HepG2 (cell line): Measurements from ENCODE around the gene OR2V2. TPM values are rescaled to one million over a fixed set of nuclear protein-coding genes. Genes with fewer than 3 reads are reported as not detected.

Experiments used
- ATAC-seq: fragments of 200-7000 bp; cut with Tn5 transposase; 3 replicates; pipeline ENCODE4 v1.9.1; 2020; ENCODE audit warnings: mild to moderate bottlenecking, moderate library complexity
- BruUV-seq: library from RNA; stranded (reverse); fragments of 400-500 nt; replicated peaks from 2 replicates; lab custom pipeline; 2021; lab: Mats Ljungman, UMichigan
- CTCF ChIA-PET: fragments of 300-600 bp; formaldehyde crosslinking; extraction: SDS; loops from one replicate; lab custom pipeline; 2021; ENCODE audit warnings: low total read pairs, inconsistent platforms, low intra/inter-chr PET ratio; lab: Yijun Ruan, JAX
- POLR2A ChIA-PET: fragments of 350-600 bp; sonication (Branson Sonifier 250); formaldehyde crosslinking; loops from one replicate; lab custom pipeline; 2020; ENCODE audit warnings: antibody characterized with exemption, inconsistent platforms; lab: Yijun Ruan, JAX
- DNase-seq: peaks from one replicate; pipeline ENCODE4 v3.0.0-alpha.2; 2015; ENCODE audit warnings: low spot score
- FAIRE-seq: peaks from 3 replicates; lab custom pipeline; 2011; peaks lifted over from hg19 to GRCh38; lab: Jason Lieb, UNC
- H2AFZ ChIP-seq: one replicate; pipeline ENCODE4 v1.6.1; 2011; ENCODE audit warnings: low read length, inconsistent platforms
- H3K27ac ChIP-seq: fragments of 300-600 bp; 3 replicates; pipeline ENCODE4 v1.8.0; 2011; ENCODE audit warnings: mixed run types, mild to moderate bottlenecking, mixed read lengths, low read length, inconsistent platforms; ENCODE audit not compliant: insufficient read depth; ENCODE audit errors: extremely low read length
- H3K27me3 ChIP-seq, 2 experiments: fragments of 200-600 bp in 1 of 2; 2 replicates in 1 of 2; 3 replicates in 1 of 2; pipeline versions ENCODE4 v1.6.0 to v1.8.0; 2011; ENCODE audit warnings: low read length in 2 of 2, mild to moderate bottlenecking in 2 of 2, moderate library complexity in 2 of 2, inconsistent platforms in 1 of 2; ENCODE audit not compliant: insufficient read depth in 2 of 2, control insufficient read depth in 1 of 2
- H3K36me3 ChIP-seq, 2 experiments: fragments of 200-600 bp in 1 of 2; replicated peaks in 1 of 2; 2 replicates in 1 of 2; 3 replicates in 1 of 2; pipeline versions ENCODE4 v1.5.1 to v1.8.0; 2011; ENCODE audit warnings: low read length in 2 of 2, inconsistent platforms in 1 of 2; ENCODE audit not compliant: insufficient read depth in 2 of 2, control insufficient read depth in 1 of 2
- H3K4me1 ChIP-seq: 2 replicates; pipeline ENCODE4 v1.5.1; 2012; ENCODE audit warnings: low read length, inconsistent platforms; ENCODE audit not compliant: insufficient read depth
- H3K4me2 ChIP-seq: 2 replicates; pipeline ENCODE4 v1.6.0; 2011; ENCODE audit warnings: low read depth, low read length, inconsistent platforms
- H3K4me3 ChIP-seq, 3 experiments: fragments of 200-600 bp in 1 of 3; sonication (generic), shearing (Covaris generic) in 1 of 3; replicated peaks in 1 of 3; 2 replicates each; pipeline ENCODE4 v1.5.1; 2011 to 2016; ENCODE audit warnings: low read length in 3 of 3, inconsistent platforms in 2 of 3, low read depth in 2 of 3, mild to moderate bottlenecking in 2 of 3, control low read depth in 1 of 3, mixed read lengths in 1 of 3; ENCODE audit not compliant: insufficient read depth in 1 of 3
- H3K79me2 ChIP-seq: one replicate; pipeline ENCODE4 v1.6.1; 2011; ENCODE audit warnings: low read length, inconsistent platforms; ENCODE audit not compliant: insufficient read depth
- H3K9ac ChIP-seq: 2 replicates; pipeline ENCODE4 v1.6.0; 2011; ENCODE audit warnings: mild to moderate bottlenecking, low read depth, low read length, inconsistent platforms; ENCODE audit not compliant: insufficient read depth
- H3K9me3 ChIP-seq: 2 replicates; pipeline ENCODE4 v1.5.1; 2012; ENCODE audit warnings: mild to moderate bottlenecking, low read length
- H4K20me1 ChIP-seq: 2 replicates; pipeline ENCODE4 v1.6.0; 2011; ENCODE audit warnings: inconsistent platforms, mild to moderate bottlenecking, low read length, moderate library complexity; ENCODE audit not compliant: insufficient read depth
- CBX2 ChIP-seq, 2 experiments: fragments of 200-600 bp in 1 of 2; sonication (generic); formaldehyde crosslinking in 1 of 2; IDR thresholded peaks; 2 replicates each; pipeline versions ENCODE4 v1.7.0 to v1.8.1; 2018 to 2022; ENCODE audit warnings: low read depth in 2 of 2, low read length in 1 of 2, mild to moderate bottlenecking in 1 of 2, missing genetic modification reagents in 1 of 2
- MAF1 ChIP-seq: sonication (generic); formaldehyde crosslinking; IDR thresholded peaks from 2 replicates; pipeline ENCODE4 v1.5.0; 2020; ENCODE audit warnings: missing genetic modification reagents, borderline replicate concordance
- MTF1 ChIP-seq: sonication (generic); formaldehyde crosslinking; IDR thresholded peaks from 2 replicates; pipeline ENCODE4 v1.5.0; 2020; ENCODE audit warnings: missing genetic modification reagents
- NR2F6 ChIP-seq, 2 experiments: IDR thresholded peaks; 2 replicates each; pipeline ENCODE4 v1.6.1; 2016; ENCODE audit warnings: antibody characterized with exemption in 1 of 2, mild to moderate bottlenecking in 1 of 2
- TFDP2 ChIP-seq: sonication (generic); formaldehyde crosslinking; IDR thresholded peaks from 2 replicates; pipeline ENCODE4 v1.4.0; 2020; ENCODE audit warnings: missing genetic modification reagents
- USF2 ChIP-seq, 2 experiments: sonication (generic) in 1 of 2; formaldehyde crosslinking in 1 of 2; IDR thresholded peaks; 2 replicates each; pipeline versions ENCODE4 v1.5.1 to v1.6.1; 2011 to 2020; ENCODE audit warnings: borderline replicate concordance in 1 of 2, low read depth in 1 of 2, low read length in 1 of 2, mild to moderate bottlenecking in 1 of 2, missing genetic modification reagents in 1 of 2, moderate library complexity in 1 of 2
- ZBTB7B ChIP-seq: sonication (generic); formaldehyde crosslinking; IDR thresholded peaks from 2 replicates; pipeline ENCODE4 v1.4.0; 2020; ENCODE audit warnings: missing genetic modification reagents
- ZNF382 ChIP-seq: sonication (generic); formaldehyde crosslinking; IDR thresholded peaks from 2 replicates; pipeline ENCODE4 v1.5.0; 2020; ENCODE audit warnings: missing genetic modification reagents, mild to moderate bottlenecking, borderline replicate concordance
- ZNF468 ChIP-seq: sonication (generic); formaldehyde crosslinking; IDR thresholded peaks from 2 replicates; pipeline ENCODE4 v1.8.0; 2022; ENCODE audit warnings: mild to moderate bottlenecking, moderate library complexity, missing genetic modification reagents
- ZNF513 ChIP-seq: sonication (generic); formaldehyde crosslinking; conservative IDR thresholded peaks from 2 replicates; pipeline ENCODE4 v1.5.0; 2020; ENCODE audit warnings: missing genetic modification reagents
- WGBS: methylation state at CpG from one replicate; pipeline ENCODE4 v1.1.6; 2017; ENCODE audit warnings: low lambda C conversion rate; 5-methylcytosine and 5-hydroxymethylcytosine counted together
- in situ Hi-C: cut with HindIII; loops from 2 replicates; pipeline ENCODE4 v1.10.0; 2017; ENCODE audit warnings: low pct_unique_long_range_greater_than_20kb; ENCODE audit not compliant: extremely low pct_ligation_motif_present
- intact Hi-C: fragments of 100-400 bp; cut with micrococcal nuclease; formaldehyde crosslinking; loops from one replicate; pipeline ENCODE4 v1.10.0; 2022; ENCODE audit not compliant: unreplicated experiment
- polyA plus RNA-seq, 8 experiments: library from polyadenylated mRNA; depleted of rRNA in 3 of 8; stranded (reverse) in 7 of 8; unstranded in 1 of 8; fragments of >200 nt; fragmentation: Illumina TruSeq in 4 of 8; extraction: Trizol in 4 of 8; gene quantifications; 2 replicates each; pipeline versions ENCODE4 v1.2.1 to v1.2.3, GENCODE V29; 2011 to 2016; ENCODE audit warnings: low read depth in 4 of 8, missing spikeins in 1 of 8, mixed read lengths in 1 of 8; ENCODE audit not compliant: insufficient read depth in 1 of 8
- total RNA-seq, 5 experiments: library from RNA; depleted of rRNA; stranded (reverse); fragments of >200 nt; fragmentation: Illumina TruSeq; extraction: Trizol; gene quantifications; 2 replicates each; pipeline ENCODE4 v1.2.3, GENCODE V29; 2016; ENCODE audit warnings: low read depth in 1 of 5
- TF ChIP-seq, protein P1 (sequence below): sonication (generic); formaldehyde crosslinking; IDR thresholded peaks from 2 replicates; pipeline ENCODE4 v1.5.1; 2020; ENCODE audit warnings: missing genetic modification reagents, mild to moderate bottlenecking, borderline replicate concordance
- TF ChIP-seq, protein P2 (sequence below): sonication (generic); formaldehyde crosslinking; IDR thresholded peaks from 2 replicates; pipeline ENCODE4 v1.4.0; 2020; ENCODE audit warnings: missing genetic modification reagents

Gene OR2V2
- total and polyA plus RNA-seq, 2 of the 13 experiments (the other 11 are each of a cell fraction or from before 2014, with no cell fraction given) = not detected

DNA sequence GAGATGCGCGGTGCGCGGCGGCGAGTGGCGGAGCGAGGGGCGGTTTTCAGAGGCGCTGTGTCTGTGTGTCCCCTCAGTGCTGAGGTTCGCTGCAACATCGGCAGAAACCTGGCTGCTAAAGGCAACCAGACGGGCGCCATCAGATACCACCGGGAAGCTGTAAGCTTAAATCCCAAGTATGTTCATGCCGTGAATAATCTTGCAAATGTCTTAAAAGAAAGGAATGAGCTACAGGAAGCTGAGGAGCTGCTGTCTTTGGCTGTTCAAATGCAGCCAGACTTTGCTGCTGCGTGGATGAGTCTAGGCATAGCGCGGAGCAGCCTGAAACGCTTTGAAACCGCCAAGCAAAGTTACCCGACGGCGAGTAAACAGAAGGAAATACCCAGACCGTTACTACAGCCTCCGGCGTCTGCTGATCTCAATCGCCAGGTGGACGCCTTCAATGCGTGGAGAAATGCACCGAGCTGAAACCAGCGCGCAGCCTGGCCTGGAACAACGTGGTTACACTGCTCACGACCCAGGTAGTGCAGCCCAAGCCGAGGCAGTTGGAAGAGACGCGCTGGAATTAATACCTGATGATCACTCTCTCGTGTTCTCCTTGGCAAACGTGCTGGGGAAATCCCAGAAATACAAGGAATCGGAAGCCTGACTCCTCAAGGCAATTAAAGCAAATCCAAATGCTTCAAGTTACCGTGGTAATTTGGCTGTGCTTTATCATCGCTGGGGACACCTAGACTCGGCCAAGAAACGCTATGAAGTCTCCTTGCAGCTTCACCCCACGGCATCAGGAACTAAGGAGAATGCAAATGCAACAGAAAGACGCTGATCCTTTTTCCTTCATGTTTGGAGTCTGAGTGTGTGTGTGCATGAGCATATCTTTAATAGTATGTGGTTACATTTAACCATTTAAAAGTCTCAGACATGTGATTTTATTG, 32.3 kb upstream of the OR2V2 start:
- FAIRE-seq (no peak), ATAC-seq (no peak), DNase-seq (no peak)
- Histone ChIP-seq H3K9me3 (no peaks in the 10 kb centered on the region), H3K9ac (no peak overlapping the region), H3K4me3 (no peak overlapping the region), H3K4me2 (no peak overlapping the region), H2AFZ (no peak overlapping the region), H3K79me2 (no peaks in the 10 kb centered on the region), H3K36me3 (no peaks in the 10 kb centered on the region), H3K27me3 (peaks cover 6 to 54% of the 10 kb centered on the region in 2 experiments), H4K20me1 (no peaks in the 10 kb centered on the region), H3K27ac (no peak overlapping the region), H3K4me1 (no peaks in the 10 kb centered on the region)
- TF ChIP-seq ZBTB7B (CRISPR knock-in tag) (no peak), MTF1 (CRISPR knock-in tag) (no peak), USF2 (IDR thresholded peaks at IDR 0.05; ENCODE audit: low read depth, low read length) (no peak), USF2 (CRISPR knock-in tag; IDR thresholded peaks at IDR 0.05; ENCODE audit: borderline replicate concordance) (no peak), MAF1 (CRISPR knock-in tag) (no peak), ZNF382 (CRISPR knock-in tag) (no peak), NR2F6 (IDR thresholded peaks at IDR 0.05) (no peak), NR2F6 (CRISPR knock-in tag; IDR thresholded peaks at IDR 0.05) (no peak), CBX2 (IDR thresholded peaks at IDR 0.05; ENCODE audit: low read depth, low read length) (no peak), CBX2 (CRISPR knock-in tag; IDR thresholded peaks at IDR 0.05; ENCODE audit: low read depth) (no peak), ZNF468 (CRISPR knock-in tag) (no peak), ZNF513 (CRISPR knock-in tag) (no peak), TFDP2 (CRISPR knock-in tag) (no peak)
- TF ChIP-seq, protein P1, sequence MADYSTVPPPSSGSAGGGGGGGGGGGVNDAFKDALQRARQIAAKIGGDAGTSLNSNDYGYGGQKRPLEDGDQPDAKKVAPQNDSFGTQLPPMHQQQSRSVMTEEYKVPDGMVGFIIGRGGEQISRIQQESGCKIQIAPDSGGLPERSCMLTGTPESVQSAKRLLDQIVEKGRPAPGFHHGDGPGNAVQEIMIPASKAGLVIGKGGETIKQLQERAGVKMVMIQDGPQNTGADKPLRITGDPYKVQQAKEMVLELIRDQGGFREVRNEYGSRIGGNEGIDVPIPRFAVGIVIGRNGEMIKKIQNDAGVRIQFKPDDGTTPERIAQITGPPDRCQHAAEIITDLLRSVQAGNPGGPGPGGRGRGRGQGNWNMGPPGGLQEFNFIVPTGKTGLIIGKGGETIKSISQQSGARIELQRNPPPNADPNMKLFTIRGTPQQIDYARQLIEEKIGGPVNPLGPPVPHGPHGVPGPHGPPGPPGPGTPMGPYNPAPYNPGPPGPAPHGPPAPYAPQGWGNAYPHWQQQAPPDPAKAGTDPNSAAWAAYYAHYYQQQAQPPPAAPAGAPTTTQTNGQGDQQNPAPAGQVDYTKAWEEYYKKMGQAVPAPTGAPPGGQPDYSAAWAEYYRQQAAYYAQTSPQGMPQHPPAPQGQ (CRISPR knock-in tag) = no peak
- TF ChIP-seq, protein P2, sequence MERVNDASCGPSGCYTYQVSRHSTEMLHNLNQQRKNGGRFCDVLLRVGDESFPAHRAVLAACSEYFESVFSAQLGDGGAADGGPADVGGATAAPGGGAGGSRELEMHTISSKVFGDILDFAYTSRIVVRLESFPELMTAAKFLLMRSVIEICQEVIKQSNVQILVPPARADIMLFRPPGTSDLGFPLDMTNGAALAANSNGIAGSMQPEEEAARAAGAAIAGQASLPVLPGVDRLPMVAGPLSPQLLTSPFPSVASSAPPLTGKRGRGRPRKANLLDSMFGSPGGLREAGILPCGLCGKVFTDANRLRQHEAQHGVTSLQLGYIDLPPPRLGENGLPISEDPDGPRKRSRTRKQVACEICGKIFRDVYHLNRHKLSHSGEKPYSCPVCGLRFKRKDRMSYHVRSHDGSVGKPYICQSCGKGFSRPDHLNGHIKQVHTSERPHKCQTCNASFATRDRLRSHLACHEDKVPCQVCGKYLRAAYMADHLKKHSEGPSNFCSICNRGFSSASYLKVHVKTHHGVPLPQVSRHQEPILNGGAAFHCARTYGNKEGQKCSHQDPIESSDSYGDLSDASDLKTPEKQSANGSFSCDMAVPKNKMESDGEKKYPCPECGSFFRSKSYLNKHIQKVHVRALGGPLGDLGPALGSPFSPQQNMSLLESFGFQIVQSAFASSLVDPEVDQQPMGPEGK = no peak
- intact Hi-C loops = no loop called here
- in situ Hi-C loops = no loop called here
- WGBS = 40% methylated on average over 40 of the region's 47 CpGs
- ChIA-PET POLR2A (no interaction called here), CTCF (no interaction called here)
- no TSS peak for BruUV-seq
